ENCODE data around the gene TNFRSF12A. TPM values are rescaled to one million over a fixed set of nuclear protein-coding genes. Genes with fewer than 3 reads are reported as not detected.
A peak's percentile ranks its signal among the peaks of the same experiment; 100 is the strongest.

The TNFRSF12A gene
- total RNA-seq, 1 experiment from 2014 or later: 78.9 TPM

DNA sequence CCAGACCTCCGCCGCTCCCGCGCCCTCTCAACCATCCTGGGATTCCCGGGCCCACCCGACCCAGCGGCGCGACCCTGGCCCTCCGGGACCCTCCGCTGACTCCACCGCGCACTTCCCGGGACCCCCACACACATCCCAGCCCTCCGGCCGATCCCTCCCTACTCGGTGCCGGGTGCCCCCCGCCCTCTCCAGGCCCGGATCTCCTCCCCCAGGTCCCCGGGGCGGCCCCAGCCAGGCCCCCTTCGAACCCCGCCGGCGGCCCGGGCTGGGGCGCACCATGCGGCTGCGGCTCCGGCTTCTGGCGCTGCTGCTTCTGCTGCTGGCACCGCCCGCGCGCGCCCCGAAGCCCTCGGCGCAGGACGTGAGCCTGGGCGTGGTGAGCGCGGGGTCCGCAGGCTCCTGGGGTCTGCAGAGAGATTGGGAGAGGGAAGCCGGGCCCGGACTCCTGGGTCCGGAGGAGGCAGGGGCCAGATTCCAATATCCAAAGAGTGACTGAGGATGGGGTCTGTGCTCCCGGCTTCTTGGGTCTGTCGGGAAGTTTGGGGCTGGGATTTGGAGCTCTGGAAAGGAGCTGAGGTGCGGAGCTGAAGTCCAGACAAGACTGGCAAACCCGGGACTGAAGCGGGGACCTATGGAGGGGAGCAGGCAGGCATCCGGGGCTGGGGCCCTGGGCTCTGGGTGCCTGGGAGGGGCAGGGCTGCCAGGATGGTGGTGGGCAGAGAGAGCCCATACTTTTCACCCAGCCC lies 26.6 kb downstream of the TNFRSF12A start (continued):
- TF ChIP-seq, protein P1, sequence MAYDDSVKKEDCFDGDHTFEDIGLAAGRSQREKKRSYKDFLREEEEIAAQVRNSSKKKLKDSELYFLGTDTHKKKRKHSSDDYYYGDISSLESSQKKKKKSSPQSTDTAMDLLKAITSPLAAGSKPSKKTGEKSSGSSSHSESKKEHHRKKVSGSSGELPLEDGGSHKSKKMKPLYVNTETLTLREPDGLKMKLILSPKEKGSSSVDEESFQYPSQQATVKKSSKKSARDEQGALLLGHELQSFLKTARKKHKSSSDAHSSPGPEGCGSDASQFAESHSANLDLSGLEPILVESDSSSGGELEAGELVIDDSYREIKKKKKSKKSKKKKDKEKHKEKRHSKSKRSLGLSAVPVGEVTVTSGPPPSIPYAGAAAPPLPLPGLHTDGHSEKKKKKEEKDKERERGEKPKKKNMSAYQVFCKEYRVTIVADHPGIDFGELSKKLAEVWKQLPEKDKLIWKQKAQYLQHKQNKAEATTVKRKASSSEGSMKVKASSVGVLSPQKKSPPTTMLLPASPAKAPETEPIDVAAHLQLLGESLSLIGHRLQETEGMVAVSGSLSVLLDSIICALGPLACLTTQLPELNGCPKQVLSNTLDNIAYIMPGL (CRISPR knock-in tag; IDR thresholded peaks at IDR 0.05): peak; percentile 79; the same call in 1 of the 2 replicates
- TF ChIP-seq ELF4 (CRISPR knock-in tag; IDR thresholded peaks at IDR 0.05; ENCODE audit: low read depth) (0 out of 2 replicates have a peak, but pooled peaks have one; percentile 56), ZNF317 (CRISPR knock-in tag; IDR thresholded peaks at IDR 0.05; ENCODE audit: borderline replicate concordance, low read depth) (0 out of 2 replicates have a peak, but pooled peaks have one; percentile 34)

DNA sequence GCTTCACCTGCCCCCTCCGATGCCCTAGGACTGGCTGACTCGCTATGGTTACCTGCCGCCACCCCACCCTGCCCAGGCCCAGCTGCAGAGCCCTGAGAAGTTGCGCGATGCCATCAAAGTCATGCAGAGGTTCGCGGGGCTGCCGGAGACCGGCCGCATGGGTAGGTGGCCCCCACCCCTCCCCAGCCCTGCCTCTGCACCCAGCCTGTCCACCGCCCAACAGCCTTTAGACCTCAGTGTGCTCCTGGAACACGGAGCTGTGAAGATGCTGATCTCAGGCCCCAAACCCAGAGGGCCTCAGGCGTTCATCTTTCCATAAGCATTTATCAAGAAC lies 27.2 kb downstream of the TNFRSF12A start:
- Mint-ChIP-seq H3K36me3 (peaks cover 10% of the 10 kb centered on the region), H3K4me1 (peaks cover 17% of the 10 kb centered on the region), H3K4me3 (peak overlapping the region; percentile 78), H3K27ac (no peak overlapping the region), H3K9me3 (0 out of 2 replicates have a peak, but pooled peaks cover 4% of the 10 kb centered on the region), H3K27me3 (ENCODE audit: low read depth) (peaks cover 33% of the 10 kb centered on the region)
- ATAC-seq (peak; percentile 19), DNase-seq (ENCODE audit: low spot score) (no peak)
- POLR2A ChIA-PET: interaction anchor here (0.8 to 2.5 kb wide), 7 partner anchors 9 to 87 kb away, joined by 3 to 8 read pairs (median 4); partner anchors contain the start of gene ZNF213
- CTCF ChIA-PET: interaction anchor here (0.8 to 5.8 kb wide), 12 partner anchors 8 to 84 kb away, joined by 3 to 86 read pairs (median 5); partner anchors contain the start of gene TNFRSF12A
- 0 out of 2 replicates have a peak, but pooled peaks have one; percentile 44 for TF ChIP-seq SP1 (CRISPR knock-in tag; conservative IDR thresholded peaks at IDR 0.05)
- no peak for TF ChIP-seq FOXK1 (CRISPR knock-in tag; IDR thresholded peaks at IDR 0.05)
- TF ChIP-seq, protein P2, sequence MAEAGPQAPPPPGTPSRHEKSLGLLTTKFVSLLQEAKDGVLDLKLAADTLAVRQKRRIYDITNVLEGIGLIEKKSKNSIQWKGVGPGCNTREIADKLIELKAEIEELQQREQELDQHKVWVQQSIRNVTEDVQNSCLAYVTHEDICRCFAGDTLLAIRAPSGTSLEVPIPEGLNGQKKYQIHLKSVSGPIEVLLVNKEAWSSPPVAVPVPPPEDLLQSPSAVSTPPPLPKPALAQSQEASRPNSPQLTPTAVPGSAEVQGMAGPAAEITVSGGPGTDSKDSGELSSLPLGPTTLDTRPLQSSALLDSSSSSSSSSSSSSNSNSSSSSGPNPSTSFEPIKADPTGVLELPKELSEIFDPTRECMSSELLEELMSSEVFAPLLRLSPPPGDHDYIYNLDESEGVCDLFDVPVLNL (CRISPR knock-in tag; IDR thresholded peaks at IDR 0.05; ENCODE audit: borderline replicate concordance, low read depth): peak; percentile 62; the same call in 1 of the 2 replicates

DNA sequence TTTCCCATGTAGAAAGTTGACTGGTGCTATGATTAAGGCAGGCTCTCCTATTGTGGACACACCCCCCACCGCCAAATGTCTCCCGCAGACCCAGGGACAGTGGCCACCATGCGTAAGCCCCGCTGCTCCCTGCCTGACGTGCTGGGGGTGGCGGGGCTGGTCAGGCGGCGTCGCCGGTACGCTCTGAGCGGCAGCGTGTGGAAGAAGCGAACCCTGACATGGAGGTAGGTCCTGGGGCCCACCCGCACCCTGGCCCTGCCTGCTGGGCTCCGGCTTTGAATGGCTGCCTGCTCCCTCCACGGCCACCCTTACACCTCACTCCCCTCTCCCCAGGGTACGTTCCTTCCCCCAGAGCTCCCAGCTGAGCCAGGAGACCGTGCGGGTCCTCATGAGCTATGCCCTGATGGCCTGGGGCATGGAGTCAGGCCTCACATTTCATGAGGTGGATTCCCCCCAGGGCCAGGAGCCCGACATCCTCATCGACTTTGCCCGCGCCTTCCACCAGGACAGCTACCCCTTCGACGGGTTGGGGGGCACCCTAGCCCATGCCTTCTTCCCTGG lies 29.8 kb downstream of the TNFRSF12A start:
- H3K4me3 Mint-ChIP-seq: no peak overlapping the region

DNA sequence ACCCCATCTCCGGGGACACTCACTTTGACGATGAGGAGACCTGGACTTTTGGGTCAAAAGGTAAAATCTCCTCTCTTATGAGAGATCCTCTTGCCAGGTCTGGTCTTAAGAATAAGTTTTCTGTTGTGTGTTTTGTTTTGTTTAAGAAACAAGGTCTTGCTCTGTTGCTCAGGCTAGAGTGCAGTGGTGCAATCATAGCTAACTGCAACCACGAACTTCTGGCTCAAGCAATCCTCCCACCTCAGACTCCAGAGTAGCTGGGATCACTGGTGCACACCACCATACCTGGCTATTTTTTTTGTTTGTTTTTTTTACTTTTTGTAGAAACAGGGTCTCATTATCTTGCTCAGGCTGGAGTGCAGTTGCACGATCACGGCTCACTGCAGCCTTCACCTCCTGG lies 30.3 kb downstream of the TNFRSF12A start:
- H3K36me3 Mint-ChIP-seq: peaks cover 18% of the 10 kb centered on the region
- H3K4me1 Mint-ChIP-seq: peaks cover 19% of the 10 kb centered on the region
- H3K4me3 Mint-ChIP-seq: no peak overlapping the region
- POLR2A ChIA-PET: no interaction called here
- H3K27ac Mint-ChIP-seq: no peak overlapping the region
- 0 out of 2 replicates have a peak, but pooled peaks cover 6% of the 10 kb centered on the region for H3K9me3 Mint-ChIP-seq
- ATAC-seq: no peak
- DNase-seq (ENCODE audit: low spot score): no peak
- CTCF ChIA-PET: interaction anchor here (5.2 to 5.8 kb wide), 2 partner anchors 8 to 19 kb away, joined by 59 to 86 read pairs; no protein-coding TSS in a partner anchor
- H3K27me3 Mint-ChIP-seq (ENCODE audit: low read depth): peaks cover 24% of the 10 kb centered on the region
- TF ChIP-seq, protein P1 (CRISPR knock-in tag; IDR thresholded peaks at IDR 0.05): no peak
- no peak for TF ChIP-seq FOXP1 (CRISPR knock-in tag; IDR thresholded peaks at IDR 0.05; ENCODE audit: borderline replicate concordance)
- TF ChIP-seq ESRRA (CRISPR knock-in tag; IDR thresholded peaks at IDR 0.05; ENCODE audit: borderline replicate concordance): no peak
- no peak for TF ChIP-seq ZNF671 (CRISPR knock-in tag; IDR thresholded peaks at IDR 0.05)
- TF ChIP-seq USF1 (CRISPR knock-in tag; IDR thresholded peaks at IDR 0.05): no peak
- no peak for TF ChIP-seq GRHL2 (CRISPR knock-in tag; IDR thresholded peaks at IDR 0.05; ENCODE audit: insufficient replicate concordance, severe bottlenecking)

More for the DNA sequence above, 29.8 kb downstream of the TNFRSF12A start:
- ChIA-PET CTCF (interaction anchor here (0.7 to 5.8 kb wide), 3 partner anchors 9 to 22 kb away, joined by 7 to 86 read pairs (median 59); no protein-coding TSS in a partner anchor), POLR2A (no interaction called here)
- DNase-seq (ENCODE audit: low spot score) (no peak), ATAC-seq (no peak)
- Mint-ChIP-seq H3K4me1 (peaks cover 14% of the 10 kb centered on the region; the same call in 1 of the 2 replicates), H3K27me3 (ENCODE audit: low read depth) (peaks cover 28% of the 10 kb centered on the region), H3K9me3 (0 out of 2 replicates have a peak, but pooled peaks cover 6% of the 10 kb centered on the region), H3K27ac (no peak overlapping the region), H3K36me3 (peaks cover 18% of the 10 kb centered on the region)
- no peak for TF ChIP-seq ZBTB21 (CRISPR knock-in tag; IDR thresholded peaks at IDR 0.05; ENCODE audit: borderline replicate concordance)
